HepG2 (cell line): ENCODE measurements around the gene UPK1A. TPM values are rescaled to one million over a fixed set of nuclear protein-coding genes. Genes with fewer than 3 reads are reported as not detected.
A peak's percentile ranks its signal among the peaks of the same experiment; 100 is the strongest.

Experiments
- ELF1 ChIP-seq: sonication (generic); formaldehyde crosslinking; IDR thresholded peaks from 2 replicates; pipeline ENCODE4 v1.4.0; 2020; ENCODE audit warnings: missing genetic modification reagents
- FUBP1 ChIP-seq: sonication (generic); formaldehyde crosslinking; IDR thresholded peaks from 2 replicates; pipeline ENCODE4 v1.5.1; 2020; ENCODE audit warnings: missing genetic modification reagents, mild to moderate bottlenecking, borderline replicate concordance
- GLMP ChIP-seq: sonication (generic); formaldehyde crosslinking; IDR thresholded peaks from 2 replicates; pipeline ENCODE4 v1.9.0; 2021; ENCODE audit warnings: missing genetic modification reagents, mild to moderate bottlenecking, borderline replicate concordance
- GTF2F1 ChIP-seq: fragments of 150-350 bp; IDR thresholded peaks from 2 replicates; pipeline ENCODE4 v1.6.1; 2014; ENCODE audit warnings: low read length
- HMGXB3 ChIP-seq: sonication (generic); formaldehyde crosslinking; IDR thresholded peaks from 2 replicates; pipeline ENCODE4 v1.4.0; 2020; ENCODE audit warnings: missing genetic modification reagents, borderline replicate concordance
- MED8 ChIP-seq: sonication (generic); formaldehyde crosslinking; IDR thresholded peaks from 2 replicates; pipeline ENCODE4 v1.8.1; 2023; ENCODE audit warnings: mild to moderate bottlenecking, missing genetic modification reagents; ENCODE audit not compliant: insufficient replicate concordance
- MTA1 ChIP-seq: sonication (generic); formaldehyde crosslinking; IDR thresholded peaks from 2 replicates; pipeline ENCODE4 v1.4.0; 2020; ENCODE audit warnings: missing genetic modification reagents, mild to moderate bottlenecking, borderline replicate concordance
- NKX3-1 ChIP-seq: sonication (generic); formaldehyde crosslinking; IDR thresholded peaks from 2 replicates; pipeline ENCODE4 v1.5.0; 2020; ENCODE audit warnings: missing genetic modification reagents
- XBP1 ChIP-seq: sonication (generic); formaldehyde crosslinking; IDR thresholded peaks from 2 replicates; pipeline ENCODE4 v1.5.0; 2020; ENCODE audit warnings: missing genetic modification reagents
- XRCC5 ChIP-seq: fragments of 200-400 bp; formaldehyde crosslinking; optimal IDR thresholded peaks from 2 replicates; pipeline ENCODE3; 2017; ENCODE audit warnings: mild to moderate bottlenecking, low read length
- ZBED4 ChIP-seq: sonication (generic); formaldehyde crosslinking; IDR thresholded peaks from 2 replicates; pipeline ENCODE4 v1.4.0; 2020; ENCODE audit warnings: missing genetic modification reagents, borderline replicate concordance
- ZFAT ChIP-seq: sonication (generic); formaldehyde crosslinking; conservative IDR thresholded peaks from 2 replicates; pipeline ENCODE4 v1.8.1; 2023; ENCODE audit warnings: missing genetic modification reagents, inconsistent platforms
- ZFP1 ChIP-seq: IDR thresholded peaks from 2 replicates; pipeline ENCODE4 v1.6.1; 2016
- ZNF225 ChIP-seq: sonication (generic); formaldehyde crosslinking; IDR thresholded peaks from 2 replicates; pipeline ENCODE4 v1.4.0; 2020; ENCODE audit warnings: mild to moderate bottlenecking, missing genetic modification reagents
- ZNF275 ChIP-seq: sonication (generic); formaldehyde crosslinking; IDR thresholded peaks from 2 replicates; pipeline ENCODE4 v1.8.0; 2022; ENCODE audit warnings: missing genetic modification reagents, mild to moderate bottlenecking, inconsistent platforms, borderline replicate concordance
- ZNF367 ChIP-seq: sonication (generic); formaldehyde crosslinking; IDR thresholded peaks from 2 replicates; pipeline ENCODE4 v1.4.0; 2020; ENCODE audit warnings: missing genetic modification reagents, borderline replicate concordance
- polyA plus RNA-seq, 8 experiments: library from polyadenylated mRNA; depleted of rRNA in 3 of 8; stranded (reverse) in 7 of 8; unstranded in 1 of 8; fragments of >200 nt; fragmentation: Illumina TruSeq in 4 of 8; extraction: Trizol in 4 of 8; gene quantifications; 2 replicates each; pipeline versions ENCODE4 v1.2.1 to v1.2.3, GENCODE V29; 2011 to 2016; ENCODE audit warnings: low read depth in 4 of 8, missing spikeins in 1 of 8, mixed read lengths in 1 of 8; ENCODE audit not compliant: insufficient read depth in 1 of 8
- total RNA-seq, 5 experiments: library from RNA; depleted of rRNA; stranded (reverse); fragments of >200 nt; fragmentation: Illumina TruSeq; extraction: Trizol; gene quantifications; 2 replicates each; pipeline ENCODE4 v1.2.3, GENCODE V29; 2016; ENCODE audit warnings: low read depth in 1 of 5

UPK1A gene
- total and polyA plus RNA-seq, 2 of the 13 experiments (the other 11 are each of a cell fraction or from before 2014, with no cell fraction given) = 2.9 TPM; not detected in 1

GRCh38 chr19:35693835-35694599 is 27.7 kb downstream of the UPK1A start (continued):
- TF ChIP-seq FUBP1 (CRISPR knock-in tag) (no peak), ZNF275 (CRISPR knock-in tag) (no peak), HMGXB3 (peak; percentile 62; the same call in 1 of the 2 replicates), ZNF225 (CRISPR knock-in tag) (no peak), GTF2F1 (no peak), ZFAT (CRISPR knock-in tag) (no peak), GLMP (CRISPR knock-in tag) (no peak), MED8 (no peak), NKX3-1 (CRISPR knock-in tag) (no peak), XRCC5 (peak; percentile 94), MTA1 (no peak), ZBED4 (CRISPR knock-in tag) (0 out of 2 replicates have a peak, but pooled peaks have one; percentile 26), XBP1 (CRISPR knock-in tag) (no peak), ZNF367 (CRISPR knock-in tag) (no peak), ELF1 (CRISPR knock-in tag) (no peak), ZFP1 (no peak)
